C4-2B (cell line): Measurements from ENCODE around the gene PNPLA7.
A peak's percentile ranks its signal among the peaks of the same experiment; 100 is the strongest.

Source experiments
- H3K27ac ChIP-seq: fragments of 450-650 bp; 2 replicates; pipeline ENCODE4 v1.5.1; 2017
- ZFX ChIP-seq: fragments of 450-650 bp; IDR thresholded peaks from 2 replicates; pipeline ENCODE4 v1.6.1; 2017
- TF ChIP-seq, protein P1 (sequence below): fragments of 450-650 bp; conservative IDR thresholded peaks from 2 replicates; pipeline ENCODE4 v1.5.1; 2017; ENCODE audit warnings: mild to moderate bottlenecking

The PNPLA7 gene

DNA sequence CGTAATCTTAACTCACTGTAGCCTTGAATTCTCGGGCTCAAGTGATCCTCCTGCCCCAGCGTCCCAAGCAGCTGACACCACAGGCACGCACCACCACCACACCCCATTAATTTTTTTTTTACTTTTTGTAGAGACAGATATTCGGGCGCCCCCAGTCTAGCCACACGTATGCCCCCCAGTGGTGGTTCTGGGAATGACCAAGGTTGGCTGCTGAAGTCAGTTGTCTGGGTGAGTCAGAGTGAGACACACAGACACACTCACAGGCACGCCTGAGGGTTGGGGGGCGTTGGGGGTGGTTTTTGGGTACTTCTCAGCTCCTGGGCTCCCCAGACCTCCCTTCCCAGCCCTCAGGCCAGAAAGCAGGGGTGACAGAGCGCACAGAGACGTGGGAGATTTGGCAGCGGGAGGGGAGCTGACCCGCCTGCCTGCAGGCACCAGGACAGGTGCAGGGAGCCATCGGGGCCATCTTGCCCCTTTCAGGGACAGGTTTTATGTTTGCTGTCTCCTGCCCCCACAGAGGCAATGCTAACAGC, 104.9 kb downstream of the PNPLA7 start:
- H3K27ac ChIP-seq = no peak overlapping the region
- TF ChIP-seq, protein P1, sequence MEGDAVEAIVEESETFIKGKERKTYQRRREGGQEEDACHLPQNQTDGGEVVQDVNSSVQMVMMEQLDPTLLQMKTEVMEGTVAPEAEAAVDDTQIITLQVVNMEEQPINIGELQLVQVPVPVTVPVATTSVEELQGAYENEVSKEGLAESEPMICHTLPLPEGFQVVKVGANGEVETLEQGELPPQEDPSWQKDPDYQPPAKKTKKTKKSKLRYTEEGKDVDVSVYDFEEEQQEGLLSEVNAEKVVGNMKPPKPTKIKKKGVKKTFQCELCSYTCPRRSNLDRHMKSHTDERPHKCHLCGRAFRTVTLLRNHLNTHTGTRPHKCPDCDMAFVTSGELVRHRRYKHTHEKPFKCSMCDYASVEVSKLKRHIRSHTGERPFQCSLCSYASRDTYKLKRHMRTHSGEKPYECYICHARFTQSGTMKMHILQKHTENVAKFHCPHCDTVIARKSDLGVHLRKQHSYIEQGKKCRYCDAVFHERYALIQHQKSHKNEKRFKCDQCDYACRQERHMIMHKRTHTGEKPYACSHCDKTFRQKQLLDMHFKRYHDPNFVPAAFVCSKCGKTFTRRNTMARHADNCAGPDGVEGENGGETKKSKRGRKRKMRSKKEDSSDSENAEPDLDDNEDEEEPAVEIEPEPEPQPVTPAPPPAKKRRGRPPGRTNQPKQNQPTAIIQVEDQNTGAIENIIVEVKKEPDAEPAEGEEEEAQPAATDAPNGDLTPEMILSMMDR = peak; percentile 91
- TF ChIP-seq ZFX = no peak

DNA sequence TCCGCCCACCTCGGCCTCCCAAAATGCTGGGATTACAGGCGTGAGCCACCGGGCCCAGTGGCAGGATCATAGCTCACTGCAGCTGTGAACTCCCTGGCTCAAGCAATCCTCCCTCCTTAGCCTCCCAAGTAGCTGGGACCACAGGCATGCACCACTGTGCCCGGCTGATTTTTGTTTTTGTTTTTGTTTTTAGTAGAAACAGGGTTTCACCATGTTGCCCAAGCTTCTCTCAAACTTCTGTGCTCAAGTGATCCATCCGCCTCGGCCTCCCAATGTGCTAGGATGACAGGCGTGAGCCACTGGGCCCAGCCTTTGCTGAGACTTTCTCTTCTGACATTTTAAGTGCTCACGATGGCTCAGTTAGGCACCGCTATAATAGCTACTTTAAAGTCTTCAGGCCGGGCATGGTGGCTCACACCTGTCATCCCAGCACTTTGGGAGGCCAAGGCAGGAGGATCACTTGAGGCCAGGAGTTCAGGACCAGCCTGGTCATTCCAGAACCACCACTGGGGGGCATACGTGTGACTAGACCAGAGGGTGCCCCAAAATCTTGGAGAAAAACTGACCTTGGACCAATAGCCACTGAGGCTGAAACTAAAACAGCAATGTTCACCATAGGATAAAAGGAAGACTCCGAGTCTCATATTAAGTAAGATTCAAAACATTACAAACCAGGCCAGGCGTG, 106.0 kb downstream of the PNPLA7 start:
- TF ChIP-seq, protein P1 = no peak
- TF ChIP-seq ZFX = no peak

DNA sequence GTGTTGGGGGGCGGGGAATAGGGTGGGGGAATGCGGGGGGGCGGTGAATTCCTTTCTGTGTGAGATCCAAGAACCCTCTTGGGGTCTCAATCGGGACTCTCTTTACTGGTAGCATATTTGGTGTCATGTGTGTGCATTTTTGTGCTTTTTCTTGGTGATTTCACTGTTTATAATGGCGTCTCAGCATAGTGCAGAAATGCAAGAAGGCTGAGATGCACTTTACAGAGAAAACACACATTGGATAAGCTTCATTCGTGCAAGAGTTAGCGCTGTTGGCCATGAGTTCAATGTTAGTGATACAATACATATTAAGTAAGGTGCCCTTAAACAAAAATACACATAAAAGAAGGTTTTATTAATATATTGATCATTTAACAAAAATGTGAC, 108.3 kb downstream of the PNPLA7 start:
- TF ChIP-seq, protein P1 = no peak
- no peak for TF ChIP-seq ZFX
- no peak overlapping the region; the same call in 1 of the 2 replicates for H3K27ac ChIP-seq

More for the DNA sequence above, 106.0 kb downstream of the PNPLA7 start:
- no peak overlapping the region for H3K27ac ChIP-seq

DNA sequence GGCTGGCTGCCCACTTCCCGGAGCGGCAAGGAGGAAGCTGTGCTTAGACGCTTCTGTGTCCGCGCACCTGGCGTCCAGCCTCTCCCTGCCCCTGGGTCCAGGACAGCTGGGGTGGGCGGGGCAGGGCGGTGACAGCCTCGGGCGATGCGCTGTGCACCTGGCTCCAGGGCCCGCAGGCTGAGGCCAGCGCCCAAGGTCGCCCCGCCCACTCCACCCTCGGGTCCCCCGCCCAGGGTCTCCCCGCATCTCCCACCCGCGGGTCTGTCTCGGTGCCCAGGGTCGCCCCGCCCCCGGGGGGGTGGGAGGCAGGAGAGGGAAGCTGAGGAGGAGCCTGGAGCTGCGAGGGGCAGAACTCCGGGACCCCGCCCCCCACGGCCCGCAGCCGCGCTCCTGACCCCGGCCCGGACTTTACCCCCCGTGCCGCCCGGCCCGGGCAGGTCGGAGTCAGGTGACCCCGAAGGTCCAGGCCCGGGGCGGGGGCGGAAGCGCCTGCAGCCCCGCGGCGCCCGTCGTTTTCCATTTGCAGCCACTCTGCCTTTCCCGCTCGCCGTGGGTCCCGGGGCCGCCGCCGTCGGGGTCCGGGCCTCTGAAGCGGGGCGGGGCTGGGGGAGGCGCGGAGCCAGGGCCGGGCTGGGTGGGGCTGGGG, 108.8 kb downstream of the PNPLA7 start, which contains the start of gene ENTPD8:
TSS of gene ENTPD8 (minus strand) at position 69 of the 646 bp plus-strand sequence. CDS start 3,072 bp downstream, outside the sequence.
- TF ChIP-seq, protein P1 = no peak
- no peak for TF ChIP-seq ZFX
- no peak within 1 kb of the TSS; the same call in 1 of the 2 replicates for H3K27ac ChIP-seq

DNA sequence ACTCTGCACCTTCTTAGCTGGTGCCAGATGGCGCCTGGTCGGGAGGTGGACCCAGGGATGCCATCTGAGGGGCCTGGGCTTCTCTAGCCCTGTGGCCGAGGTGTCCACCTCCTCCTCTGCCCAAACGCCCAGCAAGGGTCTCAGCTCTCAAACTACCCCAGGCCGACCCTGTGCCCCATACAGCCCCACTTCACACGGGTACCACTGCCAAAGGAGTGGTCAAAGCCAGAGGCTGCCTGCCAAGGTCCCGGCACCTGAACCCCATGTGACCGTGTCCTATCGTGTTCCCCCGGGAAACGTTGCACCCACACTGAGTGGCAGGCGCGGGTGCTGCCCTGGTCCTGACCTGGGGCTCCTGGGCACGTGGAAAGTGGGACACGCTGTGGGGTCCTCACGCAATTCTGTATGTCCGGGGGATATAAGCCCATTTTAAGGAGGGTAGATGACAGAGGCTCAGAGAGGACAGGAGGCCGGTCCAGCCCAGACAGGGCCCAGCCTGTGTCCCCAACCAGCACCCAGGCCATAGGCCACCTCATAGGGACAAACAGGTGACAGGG, 111.0 kb downstream of the PNPLA7 start:
- no peak overlapping the region for H3K27ac ChIP-seq
- TF ChIP-seq ZFX = no peak
- TF ChIP-seq, protein P1 = no peak

DNA sequence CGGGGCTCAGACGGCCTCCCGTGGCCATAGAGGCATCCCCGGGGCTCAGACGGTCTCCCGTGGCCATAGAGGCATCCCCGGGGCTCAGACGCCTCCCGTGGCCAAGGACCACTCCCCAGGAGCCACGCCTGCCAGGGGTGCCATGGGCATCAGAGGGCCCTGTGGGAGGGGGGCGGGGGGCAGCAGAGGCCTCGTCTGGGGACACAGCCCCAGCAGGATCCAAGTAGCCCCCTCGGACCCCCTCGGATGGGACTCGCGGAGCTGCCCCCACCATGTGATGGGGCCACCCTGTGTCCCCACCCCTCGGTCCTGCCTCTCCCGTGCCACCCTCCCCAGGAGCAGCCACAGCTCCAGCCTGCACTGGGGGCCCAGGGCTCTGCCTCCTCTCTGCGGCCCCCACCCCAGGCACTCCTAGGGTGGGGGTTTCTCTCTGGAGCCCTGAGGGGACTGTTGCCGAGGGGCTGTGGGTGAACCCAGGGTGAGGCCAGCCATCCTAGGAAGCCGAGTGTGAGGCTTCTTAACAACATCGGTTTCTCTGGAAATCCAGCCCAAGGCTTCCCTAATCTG, 111.5 kb downstream of the PNPLA7 start:
- no peak overlapping the region for H3K27ac ChIP-seq
- TF ChIP-seq ZFX = no peak

DNA sequence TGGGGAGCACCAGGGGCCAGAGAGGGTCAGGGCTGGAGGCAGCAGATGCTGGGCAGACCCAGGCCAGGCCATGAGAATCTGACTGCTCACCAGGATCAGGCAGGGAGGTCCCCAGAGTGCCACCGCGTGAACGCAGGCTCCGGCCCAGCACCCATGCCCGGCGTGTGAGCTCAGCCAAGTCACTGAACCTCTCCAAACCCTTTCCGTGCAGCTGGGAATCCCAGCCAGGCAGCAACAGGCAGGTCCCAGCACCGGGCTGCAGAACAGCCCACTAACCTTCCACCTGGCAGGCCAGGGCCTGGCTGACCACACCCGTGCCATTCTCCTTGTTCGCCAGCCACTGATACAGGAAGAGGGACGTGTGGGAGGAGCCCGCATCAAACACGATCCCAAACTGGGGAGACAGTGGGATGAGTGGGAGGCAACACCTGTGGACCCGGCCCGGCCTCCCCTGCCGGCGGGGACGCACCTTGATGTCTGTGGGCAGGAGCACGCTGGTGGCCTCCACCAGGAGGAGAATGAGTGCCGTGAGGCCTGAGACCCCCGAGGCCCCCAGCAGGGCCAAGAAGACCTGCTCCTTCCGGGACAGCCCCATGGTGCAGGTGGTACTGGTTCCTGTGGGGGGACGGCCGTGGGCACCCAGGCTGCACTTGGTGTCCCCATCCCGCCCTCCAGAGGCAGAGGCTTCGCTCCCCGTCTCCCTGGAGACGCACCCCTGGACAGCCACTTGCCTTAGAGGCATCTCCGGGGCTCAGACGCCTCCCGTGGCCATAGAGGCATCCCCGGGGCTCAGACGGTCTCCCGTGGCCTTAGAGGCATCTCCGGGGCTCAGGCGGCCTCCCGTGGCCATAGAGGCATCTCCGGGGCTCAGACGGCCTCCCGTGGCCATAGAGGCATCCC, 112.3 kb downstream of the PNPLA7 start:
- TF ChIP-seq, protein P1 = no peak
- H3K27ac ChIP-seq = no peak overlapping the region
